Activated CD4-positive, alpha-beta memory T cell treated with anti-CD3 and anti-CD28 coated beads for 36 hours (primary cell): ENCODE data around the gene DNPEP. TPM values are rescaled to one million over a fixed set of nuclear protein-coding genes. Genes with fewer than 3 reads are reported as not detected.

Experiments used
- CTCF ChIA-PET: fragments of 350-600 bp; sonication (Branson Sonifier 250); formaldehyde crosslinking; loops from one replicate; lab custom pipeline; 2021; ENCODE audit warnings: antibody characterized with exemption, inconsistent platforms; lab: Charles Lee
- POLR2A ChIA-PET: fragments of 350-600 bp; sonication (Branson Sonifier 250); formaldehyde crosslinking; loops from one replicate; lab custom pipeline; 2021; ENCODE audit warnings: antibody characterized with exemption; lab: Charles Lee
- DNase-seq: peaks from one replicate; pipeline ENCODE4 v3.0.0-alpha.2; 2020
- H3K27ac Mint-ChIP-seq: one replicate; pipeline ENCODE4 v1.8.0; 2021; ENCODE audit warnings: mixed read lengths
- H3K27me3 Mint-ChIP-seq: one replicate; pipeline ENCODE4 v1.8.0; 2021; ENCODE audit warnings: mixed read lengths
- H3K36me3 Mint-ChIP-seq: one replicate; pipeline ENCODE4 v1.8.0; 2021; ENCODE audit warnings: mixed read lengths
- H3K4me1 Mint-ChIP-seq: one replicate; pipeline ENCODE4 v1.8.0; 2021; ENCODE audit warnings: low read depth, mixed read lengths
- H3K4me3 Mint-ChIP-seq: one replicate; pipeline ENCODE4 v1.8.0; 2021; ENCODE audit warnings: mild to moderate bottlenecking, mixed read lengths
- H3K9me3 Mint-ChIP-seq: one replicate; pipeline ENCODE4 v1.8.0; 2021; ENCODE audit warnings: mixed read lengths
- intact Hi-C: fragments of 100-400 bp; cut with micrococcal nuclease; formaldehyde crosslinking; loops from one replicate; pipeline ENCODE4 v1.15.1; 2023
- total RNA-seq, 2 experiments: library from RNA; stranded (reverse); gene quantifications; one replicate each; pipeline ENCODE4 v1.2.3, GENCODE V29; 2021

DNPEP gene
- total RNA-seq, 2 experiments from 2014 or later = 71.6 to 74.2 TPM

DNA sequence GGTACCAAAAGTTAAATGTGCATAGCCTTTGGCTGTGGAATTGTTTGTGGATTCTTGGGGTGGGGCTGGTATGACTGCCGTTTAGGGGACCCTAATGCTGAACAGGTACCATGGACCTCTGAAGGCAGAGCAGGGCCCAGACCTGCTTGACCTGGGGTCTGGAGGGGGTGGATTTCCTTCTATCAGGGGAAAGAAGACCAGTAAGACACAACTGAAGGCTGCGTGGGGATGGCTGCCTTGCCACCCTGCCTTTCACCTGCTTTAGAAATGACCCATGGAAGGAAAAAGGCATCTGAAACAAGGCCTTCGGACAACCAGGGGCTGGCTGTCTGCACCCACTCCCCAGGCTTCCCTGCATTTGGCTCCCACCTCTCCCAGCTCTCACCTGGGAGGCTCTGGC is 37.5 kb downstream of the DNPEP start:
- intact Hi-C loops = no loop called here
- Mint-ChIP-seq H3K36me3 (no peaks in the 10 kb centered on the region), H3K4me1 (no peaks in the 10 kb centered on the region), H3K27ac (no peak overlapping the region), H3K9me3 (no peaks in the 10 kb centered on the region), H3K27me3 (peaks cover 20% of the 10 kb centered on the region), H3K4me3 (no peak overlapping the region)
- no peak for DNase-seq
- ChIA-PET POLR2A (no interaction called here), CTCF (interaction anchor here (1.1 kb wide), 1 partner anchor 53 kb away, joined by 3 read pairs; no protein-coding TSS in a partner anchor)

- POLR2A ChIA-PET = no interaction called here
- intact Hi-C loops = no loop called here
- Mint-ChIP-seq H3K27ac (no peak overlapping the region), H3K36me3 (no peaks in the 10 kb centered on the region), H3K9me3 (no peaks in the 10 kb centered on the region), H3K4me3 (no peak overlapping the region), H3K27me3 (peaks cover 14% of the 10 kb centered on the region), H3K4me1 (no peaks in the 10 kb centered on the region)
- DNase-seq = no peak
- CTCF ChIA-PET = interaction anchor here (0.6 to 1.0 kb wide), 3 partner anchors 49 to 334 kb away, joined by 3 to 6 read pairs (median 3); no protein-coding TSS in a partner anchor
These were observed 42.8 kb downstream of the DNPEP start for GRCh38 chr2:219344751-219345430.

DNA sequence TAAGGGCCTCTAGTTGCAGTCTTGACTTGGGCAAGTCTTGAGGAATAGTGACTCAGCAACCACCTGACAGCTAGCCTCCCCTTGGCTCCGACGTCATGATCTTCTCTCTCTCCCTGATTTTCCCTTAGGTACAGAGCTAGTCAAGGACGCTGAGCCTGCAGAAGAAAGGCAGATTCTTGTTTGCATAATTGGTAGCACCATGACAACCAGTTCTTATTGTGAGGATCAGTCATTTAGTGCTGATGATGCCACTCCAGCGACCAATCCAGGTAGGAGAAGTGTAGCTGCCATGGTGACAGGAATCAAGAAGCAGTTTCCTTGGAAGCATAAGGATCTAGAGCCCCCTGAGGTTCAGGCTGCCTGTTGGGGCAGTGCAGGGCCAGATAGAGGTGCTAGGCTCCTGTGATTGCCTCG is 52.3 kb downstream of the DNPEP start:
- Mint-ChIP-seq H3K36me3 (peaks cover 4% of the 10 kb centered on the region), H3K27me3 (peaks cover 49% of the 10 kb centered on the region), H3K4me3 (no peak overlapping the region), H3K9me3 (peaks cover 11% of the 10 kb centered on the region), H3K4me1 (no peaks in the 10 kb centered on the region), H3K27ac (no peak overlapping the region)
- CTCF ChIA-PET = interaction anchor here (0.7 kb wide), 2 partner anchors 39 to 40 kb away, joined by 3 read pairs; no protein-coding TSS in a partner anchor
- POLR2A ChIA-PET = no interaction called here
- no peak for DNase-seq
- intact Hi-C loops = no loop called here

GRCh38 chr2:219334076-219334475 is 53.6 kb downstream of the DNPEP start:
- H3K4me1 Mint-ChIP-seq = no peaks in the 10 kb centered on the region
- peaks cover 4% of the 10 kb centered on the region for H3K36me3 Mint-ChIP-seq
- H3K9me3 Mint-ChIP-seq = peaks cover 11% of the 10 kb centered on the region
- CTCF ChIA-PET = no interaction called here
- POLR2A ChIA-PET = no interaction called here
- H3K27me3 Mint-ChIP-seq = peaks cover 47% of the 10 kb centered on the region
- H3K4me3 Mint-ChIP-seq = no peak overlapping the region
- intact Hi-C loops = no loop called here
- no peak overlapping the region for H3K27ac Mint-ChIP-seq
- no peak for DNase-seq

DNA sequence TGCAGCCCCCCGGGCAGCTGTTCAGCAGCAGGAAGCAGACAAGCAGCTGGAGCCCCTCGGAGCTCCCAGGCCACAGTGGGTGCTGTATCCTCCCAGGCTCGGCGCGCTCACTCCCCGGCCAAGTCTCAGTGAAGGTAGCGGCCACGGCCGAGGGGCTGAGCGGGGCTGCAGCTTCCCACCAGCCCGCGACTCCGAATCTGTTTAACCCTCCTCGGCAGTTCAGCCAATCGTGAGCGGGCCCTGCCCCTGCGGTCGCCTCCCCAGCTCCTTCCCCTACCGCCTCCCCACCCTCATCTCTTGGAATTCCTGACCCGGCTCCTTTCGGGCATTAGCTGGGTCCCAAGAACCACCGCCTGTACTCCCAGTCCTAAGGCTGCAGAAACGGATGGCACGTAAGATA is 55.2 kb downstream of the DNPEP start, which contains the start of gene RESP18:
Gene RESP18 (minus strand): TSS at position 203 of the 400 bp plus-strand sequence.
- Mint-ChIP-seq H3K9me3 (peaks cover 11% of the 10 kb centered on the region), H3K4me3 (no peak within 1 kb of the TSS), H3K36me3 (peaks cover 4% of the 10 kb centered on the region), H3K4me1 (no peaks in the 10 kb centered on the region), H3K27me3 (peaks cover 48% of the 10 kb centered on the region), H3K27ac (no peak within 1 kb of the TSS)
- POLR2A ChIA-PET = no interaction called here
- DNase-seq = no peak
- intact Hi-C loops = no loop called here
- CTCF ChIA-PET = no interaction called here

- Mint-ChIP-seq H3K36me3 (peaks cover 4% of the 10 kb centered on the region), H3K4me1 (no peaks in the 10 kb centered on the region), H3K9me3 (peaks cover 10% of the 10 kb centered on the region), H3K4me3 (no peak overlapping the region), H3K27ac (no peak overlapping the region), H3K27me3 (peaks cover 46% of the 10 kb centered on the region)
- DNase-seq = peak; percentile 28
- ChIA-PET POLR2A (no interaction called here), CTCF (interaction anchor here (0.8 kb wide), 1 partner anchor 336 kb away, joined by 3 read pairs; no protein-coding TSS in a partner anchor)
- intact Hi-C loops = no loop called here
These were observed 56.0 kb downstream of the DNPEP start for GRCh38 chr2:219331560-219332213.

DNA sequence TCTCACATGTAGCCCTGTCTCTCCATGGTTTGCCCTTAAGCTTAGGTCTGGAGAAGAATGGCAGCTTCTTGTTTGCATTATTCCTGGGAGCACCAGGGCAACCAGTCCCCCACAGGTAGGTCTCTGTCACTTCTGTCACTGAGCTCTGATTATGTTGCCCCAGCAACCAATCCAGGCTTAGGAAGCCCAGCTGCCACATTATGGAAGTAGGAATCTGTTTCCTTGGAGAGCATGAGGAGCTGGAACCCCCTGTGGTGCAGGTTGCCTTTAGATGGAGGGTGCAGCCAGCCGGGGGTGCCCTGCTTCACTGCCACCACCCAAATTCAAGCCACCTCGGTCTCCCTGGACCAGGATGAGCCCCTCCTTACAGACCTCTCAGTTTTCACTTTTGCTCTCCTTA is 60.0 kb downstream of the DNPEP start:
- CTCF ChIA-PET = interaction anchor here (1.3 kb wide), 1 partner anchor 29 kb away, joined by 3 read pairs; no protein-coding TSS in a partner anchor

DNA sequence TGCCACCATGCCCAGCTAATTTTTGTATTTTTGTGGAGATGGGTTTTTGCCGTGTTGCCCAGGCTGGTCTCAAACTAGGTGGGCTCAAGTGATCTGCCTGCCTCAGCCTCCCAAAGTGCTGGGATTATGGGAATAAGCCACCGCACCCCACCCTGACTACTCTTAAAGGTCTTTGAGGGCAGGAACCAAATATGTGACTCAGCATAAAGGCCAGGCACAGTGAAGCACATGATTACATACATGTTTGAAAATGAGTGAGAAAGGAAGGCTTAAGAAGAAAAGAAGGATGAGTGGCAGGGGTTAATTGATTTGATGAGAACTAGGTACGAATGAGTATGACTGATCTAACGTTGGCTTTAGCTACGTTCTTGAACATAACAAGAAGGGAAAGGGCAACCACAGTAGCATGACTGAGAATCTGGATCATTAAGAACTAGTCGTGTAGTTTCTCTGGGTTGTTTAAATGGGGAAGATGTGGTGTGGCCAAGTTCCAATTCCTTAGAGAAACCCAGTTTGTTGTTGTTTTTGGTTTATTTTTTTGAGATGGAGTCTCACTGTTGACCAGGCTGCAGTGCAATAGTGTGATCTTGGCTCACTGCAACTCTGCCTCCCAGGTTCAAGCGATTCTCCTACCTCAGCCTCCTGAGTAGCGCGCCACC is 61.9 kb downstream of the DNPEP start:
- H3K27me3 Mint-ChIP-seq = peaks cover 15% of the 10 kb centered on the region
- ChIA-PET POLR2A (no interaction called here), CTCF (no interaction called here)
- H3K9me3 Mint-ChIP-seq = no peaks in the 10 kb centered on the region
- no peak overlapping the region for H3K27ac Mint-ChIP-seq
- no peaks in the 10 kb centered on the region for H3K36me3 Mint-ChIP-seq
- H3K4me1 Mint-ChIP-seq = peaks cover 8% of the 10 kb centered on the region
- intact Hi-C loops = no loop called here
- no peak overlapping the region for H3K4me3 Mint-ChIP-seq
- no peak for DNase-seq

More for the DNA sequence above, 60.0 kb downstream of the DNPEP start:
- intact Hi-C loops = no loop called here
- Mint-ChIP-seq H3K4me1 (no peaks in the 10 kb centered on the region), H3K36me3 (no peaks in the 10 kb centered on the region), H3K4me3 (no peak overlapping the region), H3K27me3 (peaks cover 33% of the 10 kb centered on the region), H3K27ac (no peak overlapping the region), H3K9me3 (no peaks in the 10 kb centered on the region)
- POLR2A ChIA-PET = no interaction called here
- DNase-seq = no peak

DNA sequence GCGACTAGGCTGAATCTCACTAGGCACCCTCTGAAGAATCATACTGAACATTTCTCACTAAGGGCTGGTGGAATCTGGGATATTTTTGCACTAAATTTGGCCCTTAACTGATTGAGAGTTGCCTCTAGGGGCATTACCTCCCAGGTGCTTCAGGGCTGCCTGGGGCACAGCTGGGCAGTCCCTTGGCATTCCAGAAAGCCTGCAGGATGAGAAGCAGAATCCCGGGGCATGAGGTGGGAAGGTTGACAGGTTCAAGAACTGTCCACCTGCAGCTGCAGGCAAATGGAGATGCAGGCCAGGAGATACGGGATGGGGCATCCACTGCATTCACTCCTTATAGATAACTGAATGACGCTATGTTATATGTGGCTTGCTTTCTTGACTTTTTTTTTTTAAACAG is 62.6 kb downstream of the DNPEP start:
- ChIA-PET CTCF (no interaction called here), POLR2A (no interaction called here)

DNA sequence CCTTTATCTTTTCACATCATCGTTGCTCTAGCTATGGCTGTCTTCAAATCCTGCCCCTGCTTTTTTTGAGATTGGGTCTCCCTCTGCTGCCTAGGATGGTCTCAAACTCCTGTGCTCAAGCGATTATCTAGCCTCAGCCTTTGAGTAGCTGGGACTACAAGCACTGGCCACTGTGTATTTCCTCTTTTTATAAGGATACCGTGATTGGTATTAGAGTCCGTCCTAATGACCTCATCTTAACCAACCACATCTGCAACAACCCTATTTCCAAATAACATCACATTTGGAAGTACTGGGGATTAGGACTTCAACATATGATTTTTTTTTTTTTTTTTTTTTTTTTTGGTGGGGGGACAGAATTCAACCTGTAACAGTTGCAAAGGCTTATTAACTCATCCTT is 64.3 kb downstream of the DNPEP start:
- ChIA-PET POLR2A (no interaction called here), CTCF (interaction anchor here (1.0 kb wide), 1 partner anchor 30 kb away, joined by 3 read pairs; no protein-coding TSS in a partner anchor)
- no peak overlapping the region for H3K4me3 Mint-ChIP-seq
- peaks cover 9% of the 10 kb centered on the region for H3K4me1 Mint-ChIP-seq
- H3K27me3 Mint-ChIP-seq = peaks cover 15% of the 10 kb centered on the region
- no peak overlapping the region for H3K27ac Mint-ChIP-seq
- no peaks in the 10 kb centered on the region for H3K36me3 Mint-ChIP-seq
- no peak for DNase-seq
- H3K9me3 Mint-ChIP-seq = no peaks in the 10 kb centered on the region
- intact Hi-C loops = no loop called here

More for the DNA sequence above, 62.6 kb downstream of the DNPEP start:
- H3K4me1 Mint-ChIP-seq = peaks cover 9% of the 10 kb centered on the region
- H3K36me3 Mint-ChIP-seq = no peaks in the 10 kb centered on the region
- H3K27me3 Mint-ChIP-seq = peaks cover 15% of the 10 kb centered on the region
- no peaks in the 10 kb centered on the region for H3K9me3 Mint-ChIP-seq
- no peak overlapping the region for H3K4me3 Mint-ChIP-seq
- no peak for DNase-seq
- no peak overlapping the region for H3K27ac Mint-ChIP-seq
- intact Hi-C loops = no loop called here
